Endodermal cell (in vitro differentiated cells): ENCODE results near the gene KRTAP10-2. TPM values are rescaled to one million over a fixed set of nuclear protein-coding genes. Genes with fewer than 3 reads are reported as not detected.

Experiments used
- DNase-seq: peaks from one replicate; pipeline ENCODE4 v3.0.0-alpha.2; 2017
- H3K27ac ChIP-seq: 2 replicates; pipeline ENCODE4 v1.5.1; 2013; ENCODE audit warnings: mild to moderate bottlenecking, low read depth, low read length, moderate library complexity
- H3K27me3 ChIP-seq: 2 replicates; pipeline ENCODE4 v1.6.1; 2013; ENCODE audit warnings: mild to moderate bottlenecking, low read length, moderate library complexity; ENCODE audit not compliant: insufficient read depth, control insufficient read depth, poor library complexity, severe bottlenecking
- H3K36me3 ChIP-seq: 2 replicates; pipeline ENCODE4 v1.7.0; 2013; ENCODE audit warnings: mild to moderate bottlenecking, low read length, moderate library complexity; ENCODE audit not compliant: control insufficient read depth, insufficient read depth
- H3K4me1 ChIP-seq: one replicate; pipeline ENCODE4 v1.7.0; 2013; ENCODE audit warnings: low read length; ENCODE audit not compliant: control insufficient read depth, insufficient read depth
- H3K4me3 ChIP-seq: 2 replicates; pipeline ENCODE4 v1.5.1; 2013; ENCODE audit warnings: mild to moderate bottlenecking, low read length, moderate library complexity
- H3K9ac ChIP-seq: 2 replicates; pipeline ENCODE4 v1.6.1; 2013; ENCODE audit warnings: mild to moderate bottlenecking, low read length, moderate library complexity; ENCODE audit not compliant: poor library complexity, severe bottlenecking; ENCODE audit errors: extremely low read depth
- H3K9me3 ChIP-seq: 2 replicates; pipeline ENCODE4 v1.6.1; 2013; ENCODE audit warnings: mild to moderate bottlenecking, low read length, moderate library complexity; ENCODE audit not compliant: control insufficient read depth
- H3K27ac Mint-ChIP-seq: 2 replicates; pipeline ENCODE4 v1.8.0; 2020; ENCODE audit warnings: mixed read lengths
- H3K27me3 Mint-ChIP-seq: 2 replicates; pipeline ENCODE4 v1.8.0; 2021; ENCODE audit warnings: mild to moderate bottlenecking, mixed read lengths; ENCODE audit not compliant: insufficient read depth
- H3K36me3 Mint-ChIP-seq: 2 replicates; pipeline ENCODE4 v1.8.0; 2020; ENCODE audit warnings: low read depth, mixed read lengths
- H3K4me1 Mint-ChIP-seq: 2 replicates; pipeline ENCODE4 v1.8.0; 2020; ENCODE audit warnings: mixed read lengths
- H3K4me3 Mint-ChIP-seq: 2 replicates; pipeline ENCODE4 v1.8.0; 2020; ENCODE audit warnings: mild to moderate bottlenecking, moderate library complexity, mixed read lengths
- H3K9me3 Mint-ChIP-seq: 2 replicates; pipeline ENCODE4 v1.8.0; 2020; ENCODE audit warnings: mild to moderate bottlenecking, mixed read lengths
- CTCF ChIP-seq: fragments of 200-600 bp; sonication (generic); conservative IDR thresholded peaks from 2 replicates; pipeline ENCODE4 v1.5.0; 2021; ENCODE audit warnings: antibody characterized with exemption, mild to moderate bottlenecking
- WGBS, 2 experiments: methylation state at CpG; one replicate each; pipeline versions ENCODE4 v1.1.5 to v1.1.7; 2013; ENCODE audit warnings: missing lambda C conversion rate in 2 of 2, mixed read lengths in 1 of 2; ENCODE audit not compliant: insufficient coverage in 1 of 2, insufficient read length in 1 of 2; 5-methylcytosine and 5-hydroxymethylcytosine counted together
- total RNA-seq, 2 donors: library from RNA; stranded (reverse); fragmentation: NEBNext Ultra II Directional in 1 of 2; extraction: Animal tissue kit (Norgen Biotek cat#: 25700) in 1 of 2; gene quantifications; 2 replicates in 1 of 2; 3 replicates in 1 of 2; pipeline ENCODE4 v1.2.1, GENCODE V29; 2021

Gene KRTAP10-2
- total RNA-seq, 2 donors from 2014 or later = not detected

DNA sequence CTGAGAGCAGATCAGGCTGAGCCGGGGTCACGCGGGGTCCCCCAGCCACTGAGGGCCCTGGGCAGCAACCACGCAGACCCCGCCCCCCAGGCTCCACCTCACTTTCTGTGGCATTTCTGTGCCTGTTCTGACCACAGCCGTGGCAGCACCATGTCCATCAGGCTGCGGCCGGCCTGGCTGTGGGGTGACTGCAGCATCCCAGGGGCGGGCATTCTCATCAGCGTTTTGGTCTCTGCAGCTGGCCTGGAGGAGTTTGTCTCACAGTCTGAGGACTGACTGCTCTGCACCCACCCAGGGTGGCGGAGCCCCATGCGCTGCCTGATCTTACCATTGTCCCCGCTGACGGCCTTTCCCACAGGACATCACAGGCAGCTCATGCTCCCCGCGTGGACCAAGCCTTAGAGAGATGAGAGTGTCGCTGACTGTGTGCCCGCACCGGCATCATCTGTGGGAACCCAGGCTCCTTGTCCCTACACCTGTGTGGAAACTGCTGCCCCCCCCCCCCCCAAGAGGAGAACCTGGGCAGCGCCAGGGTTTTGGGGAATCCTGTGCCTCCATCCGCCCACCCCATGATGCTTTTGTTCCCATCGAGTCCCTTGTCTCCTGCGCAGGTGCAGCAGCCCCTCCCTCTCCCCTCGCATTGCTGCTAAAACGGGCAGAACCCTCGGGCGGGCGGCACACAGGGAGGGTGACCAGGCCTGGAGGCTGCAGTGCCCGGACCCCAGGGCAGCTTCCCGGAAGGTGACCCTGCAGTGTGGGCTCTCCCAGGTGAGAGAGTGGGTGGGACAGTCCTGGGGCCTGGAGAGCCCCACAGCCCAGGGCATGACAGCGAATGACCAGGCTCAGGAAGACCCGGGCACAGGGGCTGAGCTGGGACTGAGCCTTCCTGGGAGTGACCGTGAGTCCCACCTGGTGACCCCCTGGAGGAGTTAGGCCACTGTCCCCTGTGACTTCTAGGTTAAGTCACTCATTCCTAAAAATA lies 13.1 kb downstream of the KRTAP10-2 start:
- no peak overlapping the region for H3K4me3 ChIP-seq
- no peaks in the 10 kb centered on the region for H3K36me3 ChIP-seq
- no peaks in the 10 kb centered on the region for H3K4me1 Mint-ChIP-seq
- no peak overlapping the region for H3K27ac ChIP-seq
- no peaks in the 10 kb centered on the region for H3K27me3 ChIP-seq
- TF ChIP-seq CTCF = no peak
- H3K4me1 ChIP-seq = no peaks in the 10 kb centered on the region
- no peaks in the 10 kb centered on the region for H3K9me3 ChIP-seq
- WGBS, 2 experiments = 93 to 96% methylated on average over 15 to 33 of the region's 33 CpGs
- no peaks in the 10 kb centered on the region for H3K27me3 Mint-ChIP-seq
- DNase-seq = no peak
- no peak overlapping the region for H3K4me3 Mint-ChIP-seq
- no peak overlapping the region for H3K9ac ChIP-seq
- H3K9me3 Mint-ChIP-seq = no peaks in the 10 kb centered on the region
- no peak overlapping the region for H3K27ac Mint-ChIP-seq
- H3K36me3 Mint-ChIP-seq = no peaks in the 10 kb centered on the region

- Mint-ChIP-seq H3K4me1 (no peaks in the 10 kb centered on the region), H3K27me3 (no peaks in the 10 kb centered on the region), H3K36me3 (no peaks in the 10 kb centered on the region), H3K9me3 (no peaks in the 10 kb centered on the region), H3K4me3 (no peak overlapping the region), H3K27ac (no peak overlapping the region)
- WGBS, 2 experiments = 77 to 84% methylated on average over 6 to 7 of the region's 7 CpGs
- H3K9me3 ChIP-seq = no peaks in the 10 kb centered on the region
- no peak overlapping the region for H3K4me3 ChIP-seq
- no peaks in the 10 kb centered on the region for H3K27me3 ChIP-seq
- H3K4me1 ChIP-seq = no peaks in the 10 kb centered on the region
- H3K27ac ChIP-seq = no peak overlapping the region
- H3K9ac ChIP-seq = no peak overlapping the region
- peak; percentile 37 for DNase-seq
- H3K36me3 ChIP-seq = no peaks in the 10 kb centered on the region
- TF ChIP-seq CTCF = no peak
Observed at GRCh38 chr21:44535963-44536362, 15.3 kb downstream of the KRTAP10-2 start.

- no peak overlapping the region for H3K27ac ChIP-seq
- no peaks in the 10 kb centered on the region for H3K36me3 Mint-ChIP-seq
- no peaks in the 10 kb centered on the region for H3K4me1 Mint-ChIP-seq
- no peak overlapping the region for H3K4me3 Mint-ChIP-seq
- no peak overlapping the region for H3K27ac Mint-ChIP-seq
- DNase-seq = no peak
- H3K4me3 ChIP-seq = no peak overlapping the region
- no peaks in the 10 kb centered on the region for H3K9me3 Mint-ChIP-seq
- H3K9ac ChIP-seq = no peak overlapping the region
- H3K4me1 ChIP-seq = no peaks in the 10 kb centered on the region
- no peaks in the 10 kb centered on the region for H3K9me3 ChIP-seq
- no peak for TF ChIP-seq CTCF
- H3K27me3 Mint-ChIP-seq = no peaks in the 10 kb centered on the region
- no peaks in the 10 kb centered on the region for H3K36me3 ChIP-seq
- WGBS, 2 experiments = 97 to 98% methylated on average over 6 of the region's 6 CpGs
- H3K27me3 ChIP-seq = no peaks in the 10 kb centered on the region
Observed at GRCh38 chr21:44534688-44535087, 16.6 kb downstream of the KRTAP10-2 start.
